ENCODE data around the gene ANKRD24. TPM values are rescaled to one million over a fixed set of nuclear protein-coding genes. Genes with fewer than 3 reads are reported as not detected.
A peak's percentile ranks its signal among the peaks of the same experiment; 100 is the strongest.

The ANKRD24 gene
- total and polyA plus RNA-seq, 2 of the 13 experiments (the other 11 are each of a cell fraction or from before 2014, with no cell fraction given) = 0.13 to 0.24 TPM

DNA sequence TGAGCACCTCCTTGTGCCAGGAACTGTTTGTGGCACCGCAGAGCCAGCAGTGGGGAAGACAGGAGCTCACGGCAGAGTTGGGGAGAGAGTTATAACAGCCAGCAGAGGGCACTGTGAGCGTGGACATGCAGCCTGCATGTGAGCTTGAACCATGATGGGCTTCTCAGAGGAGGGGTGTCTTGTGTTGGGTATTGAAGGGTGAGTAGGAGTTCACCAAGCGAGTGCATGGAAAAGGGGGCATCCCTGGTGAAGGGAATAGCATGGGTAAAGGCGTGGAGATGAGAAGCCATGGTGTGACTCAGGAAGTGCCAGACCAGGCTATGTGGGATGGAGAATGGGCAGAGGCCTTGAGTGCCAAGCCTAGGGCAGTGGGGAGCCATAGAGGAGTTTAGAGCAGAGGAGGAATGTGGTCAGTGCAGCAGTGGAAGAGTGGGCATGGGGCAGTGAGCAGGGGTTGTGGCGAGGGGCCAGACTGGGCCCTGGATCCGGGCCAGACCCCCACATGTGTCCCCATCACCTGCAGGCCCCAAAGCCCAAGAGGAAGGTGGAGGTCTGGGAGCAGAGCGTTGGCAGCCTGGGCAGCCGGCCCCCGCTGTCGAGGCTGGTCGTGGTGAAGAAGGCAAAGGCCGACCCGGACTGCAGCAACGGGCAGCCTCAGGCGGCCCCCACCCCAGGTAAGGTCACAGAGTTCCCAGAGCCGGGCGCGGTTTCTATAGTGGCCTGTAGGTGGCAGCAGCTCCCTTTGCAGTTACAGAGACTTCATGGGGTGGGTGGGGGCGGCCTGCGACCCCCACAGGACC lies 84.8 kb downstream of the ANKRD24 start (continued):
- TF ChIP-seq, protein P1, sequence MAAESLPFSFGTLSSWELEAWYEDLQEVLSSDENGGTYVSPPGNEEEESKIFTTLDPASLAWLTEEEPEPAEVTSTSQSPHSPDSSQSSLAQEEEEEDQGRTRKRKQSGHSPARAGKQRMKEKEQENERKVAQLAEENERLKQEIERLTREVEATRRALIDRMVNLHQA (CRISPR knock-in tag; IDR thresholded peaks at IDR 0.05) = no peak
- TF ChIP-seq ATF1 (CRISPR knock-in tag; IDR thresholded peaks at IDR 0.05) (no peak), ZNF496 (CRISPR knock-in tag; IDR thresholded peaks at IDR 0.05; ENCODE audit: insufficient replicate concordance) (no peak), ARID2 (CRISPR knock-in tag; IDR thresholded peaks at IDR 0.05; ENCODE audit: borderline replicate concordance) (no peak), ZNF224 (CRISPR knock-in tag; IDR thresholded peaks at IDR 0.05) (no peak), DMAP1 (CRISPR knock-in tag; IDR thresholded peaks at IDR 0.05) (no peak), ZFP36L1 (CRISPR knock-in tag; IDR thresholded peaks at IDR 0.05) (no peak), KAT2B (IDR thresholded peaks at IDR 0.05; ENCODE audit: borderline replicate concordance, low read depth, low read length) (no peak), PHF20 (CRISPR knock-in tag; IDR thresholded peaks at IDR 0.05) (no peak), TAF15 (IDR thresholded peaks at IDR 0.05; ENCODE audit: low read depth, low read length, poor library complexity, severe bottlenecking) (no peak)
- TF ChIP-seq, protein P2, sequence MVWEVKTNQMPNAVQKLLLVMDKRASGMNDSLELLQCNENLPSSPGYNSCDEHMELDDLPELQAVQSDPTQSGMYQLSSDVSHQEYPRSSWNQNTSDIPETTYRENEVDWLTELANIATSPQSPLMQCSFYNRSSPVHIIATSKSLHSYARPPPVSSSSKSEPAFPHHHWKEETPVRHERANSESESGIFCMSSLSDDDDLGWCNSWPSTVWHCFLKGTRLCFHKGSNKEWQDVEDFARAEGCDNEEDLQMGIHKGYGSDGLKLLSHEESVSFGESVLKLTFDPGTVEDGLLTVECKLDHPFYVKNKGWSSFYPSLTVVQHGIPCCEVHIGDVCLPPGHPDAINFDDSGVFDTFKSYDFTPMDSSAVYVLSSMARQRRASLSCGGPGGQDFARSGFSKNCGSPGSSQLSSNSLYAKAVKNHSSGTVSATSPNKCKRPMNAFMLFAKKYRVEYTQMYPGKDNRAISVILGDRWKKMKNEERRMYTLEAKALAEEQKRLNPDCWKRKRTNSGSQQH (CRISPR knock-in tag; IDR thresholded peaks at IDR 0.05; ENCODE audit: low read depth) = 0 out of 2 replicates have a peak, but pooled peaks have one; percentile 33
- TF ChIP-seq, protein P3, sequence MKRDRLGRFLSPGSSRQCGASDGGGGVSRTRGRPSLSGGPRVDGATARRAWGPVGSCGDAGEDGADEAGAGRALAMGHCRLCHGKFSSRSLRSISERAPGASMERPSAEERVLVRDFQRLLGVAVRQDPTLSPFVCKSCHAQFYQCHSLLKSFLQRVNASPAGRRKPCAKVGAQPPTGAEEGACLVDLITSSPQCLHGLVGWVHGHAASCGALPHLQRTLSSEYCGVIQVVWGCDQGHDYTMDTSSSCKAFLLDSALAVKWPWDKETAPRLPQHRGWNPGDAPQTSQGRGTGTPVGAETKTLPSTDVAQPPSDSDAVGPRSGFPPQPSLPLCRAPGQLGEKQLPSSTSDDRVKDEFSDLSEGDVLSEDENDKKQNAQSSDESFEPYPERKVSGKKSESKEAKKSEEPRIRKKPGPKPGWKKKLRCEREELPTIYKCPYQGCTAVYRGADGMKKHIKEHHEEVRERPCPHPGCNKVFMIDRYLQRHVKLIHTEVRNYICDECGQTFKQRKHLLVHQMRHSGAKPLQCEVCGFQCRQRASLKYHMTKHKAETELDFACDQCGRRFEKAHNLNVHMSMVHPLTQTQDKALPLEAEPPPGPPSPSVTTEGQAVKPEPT (CRISPR knock-in tag; IDR thresholded peaks at IDR 0.05; ENCODE audit: low read depth) = no peak
- TF ChIP-seq, protein P4, sequence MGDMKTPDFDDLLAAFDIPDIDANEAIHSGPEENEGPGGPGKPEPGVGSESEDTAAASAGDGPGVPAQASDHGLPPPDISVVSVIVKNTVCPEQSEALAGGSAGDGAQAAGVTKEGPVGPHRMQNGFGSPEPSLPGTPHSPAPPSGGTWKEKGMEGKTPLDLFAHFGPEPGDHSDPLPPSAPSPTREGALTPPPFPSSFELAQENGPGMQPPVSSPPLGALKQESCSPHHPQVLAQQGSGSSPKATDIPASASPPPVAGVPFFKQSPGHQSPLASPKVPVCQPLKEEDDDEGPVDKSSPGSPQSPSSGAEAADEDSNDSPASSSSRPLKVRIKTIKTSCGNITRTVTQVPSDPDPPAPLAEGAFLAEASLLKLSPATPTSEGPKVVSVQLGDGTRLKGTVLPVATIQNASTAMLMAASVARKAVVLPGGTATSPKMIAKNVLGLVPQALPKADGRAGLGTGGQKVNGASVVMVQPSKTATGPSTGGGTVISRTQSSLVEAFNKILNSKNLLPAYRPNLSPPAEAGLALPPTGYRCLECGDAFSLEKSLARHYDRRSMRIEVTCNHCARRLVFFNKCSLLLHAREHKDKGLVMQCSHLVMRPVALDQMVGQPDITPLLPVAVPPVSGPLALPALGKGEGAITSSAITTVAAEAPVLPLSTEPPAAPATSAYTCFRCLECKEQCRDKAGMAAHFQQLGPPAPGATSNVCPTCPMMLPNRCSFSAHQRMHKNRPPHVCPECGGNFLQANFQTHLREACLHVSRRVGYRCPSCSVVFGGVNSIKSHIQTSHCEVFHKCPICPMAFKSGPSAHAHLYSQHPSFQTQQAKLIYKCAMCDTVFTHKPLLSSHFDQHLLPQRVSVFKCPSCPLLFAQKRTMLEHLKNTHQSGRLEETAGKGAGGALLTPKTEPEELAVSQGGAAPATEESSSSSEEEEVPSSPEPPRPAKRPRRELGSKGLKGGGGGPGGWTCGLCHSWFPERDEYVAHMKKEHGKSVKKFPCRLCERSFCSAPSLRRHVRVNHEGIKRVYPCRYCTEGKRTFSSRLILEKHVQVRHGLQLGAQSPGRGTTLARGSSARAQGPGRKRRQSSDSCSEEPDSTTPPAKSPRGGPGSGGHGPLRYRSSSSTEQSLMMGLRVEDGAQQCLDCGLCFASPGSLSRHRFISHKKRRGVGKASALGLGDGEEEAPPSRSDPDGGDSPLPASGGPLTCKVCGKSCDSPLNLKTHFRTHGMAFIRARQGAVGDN (CRISPR knock-in tag; IDR thresholded peaks at IDR 0.05) = peak; percentile 17; the same call in 1 of the 2 replicates
- TF ChIP-seq, protein P5, sequence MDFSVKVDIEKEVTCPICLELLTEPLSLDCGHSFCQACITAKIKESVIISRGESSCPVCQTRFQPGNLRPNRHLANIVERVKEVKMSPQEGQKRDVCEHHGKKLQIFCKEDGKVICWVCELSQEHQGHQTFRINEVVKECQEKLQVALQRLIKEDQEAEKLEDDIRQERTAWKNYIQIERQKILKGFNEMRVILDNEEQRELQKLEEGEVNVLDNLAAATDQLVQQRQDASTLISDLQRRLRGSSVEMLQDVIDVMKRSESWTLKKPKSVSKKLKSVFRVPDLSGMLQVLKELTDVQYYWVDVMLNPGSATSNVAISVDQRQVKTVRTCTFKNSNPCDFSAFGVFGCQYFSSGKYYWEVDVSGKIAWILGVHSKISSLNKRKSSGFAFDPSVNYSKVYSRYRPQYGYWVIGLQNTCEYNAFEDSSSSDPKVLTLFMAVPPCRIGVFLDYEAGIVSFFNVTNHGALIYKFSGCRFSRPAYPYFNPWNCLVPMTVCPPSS (IDR thresholded peaks at IDR 0.05) = no peak
- TF ChIP-seq, protein P6, sequence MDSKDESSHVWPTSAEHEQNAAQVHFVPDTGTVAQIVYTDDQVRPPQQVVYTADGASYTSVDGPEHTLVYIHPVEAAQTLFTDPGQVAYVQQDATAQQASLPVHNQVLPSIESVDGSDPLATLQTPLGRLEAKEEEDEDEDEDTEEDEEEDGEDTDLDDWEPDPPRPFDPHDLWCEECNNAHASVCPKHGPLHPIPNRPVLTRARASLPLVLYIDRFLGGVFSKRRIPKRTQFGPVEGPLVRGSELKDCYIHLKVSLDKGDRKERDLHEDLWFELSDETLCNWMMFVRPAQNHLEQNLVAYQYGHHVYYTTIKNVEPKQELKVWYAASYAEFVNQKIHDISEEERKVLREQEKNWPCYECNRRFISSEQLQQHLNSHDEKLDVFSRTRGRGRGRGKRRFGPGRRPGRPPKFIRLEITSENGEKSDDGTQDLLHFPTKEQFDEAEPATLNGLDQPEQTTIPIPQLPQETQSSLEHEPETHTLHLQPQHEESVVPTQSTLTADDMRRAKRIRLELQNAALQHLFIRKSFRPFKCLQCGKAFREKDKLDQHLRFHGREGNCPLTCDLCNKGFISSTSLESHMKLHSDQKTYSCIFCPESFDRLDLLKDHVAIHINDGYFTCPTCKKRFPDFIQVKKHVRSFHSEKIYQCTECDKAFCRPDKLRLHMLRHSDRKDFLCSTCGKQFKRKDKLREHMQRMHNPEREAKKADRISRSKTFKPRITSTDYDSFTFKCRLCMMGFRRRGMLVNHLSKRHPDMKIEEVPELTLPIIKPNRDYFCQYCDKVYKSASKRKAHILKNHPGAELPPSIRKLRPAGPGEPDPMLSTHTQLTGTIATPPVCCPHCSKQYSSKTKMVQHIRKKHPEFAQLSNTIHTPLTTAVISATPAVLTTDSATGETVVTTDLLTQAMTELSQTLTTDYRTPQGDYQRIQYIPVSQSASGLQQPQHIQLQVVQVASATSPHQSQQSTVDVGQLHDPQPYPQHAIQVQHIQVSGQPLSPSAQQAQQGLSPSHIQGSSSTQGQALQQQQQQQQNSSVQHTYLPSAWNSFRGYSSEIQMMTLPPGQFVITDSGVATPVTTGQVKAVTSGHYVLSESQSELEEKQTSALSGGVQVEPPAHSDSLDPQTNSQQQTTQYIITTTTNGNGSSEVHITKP (CRISPR knock-in tag; IDR thresholded peaks at IDR 0.05; ENCODE audit: low read depth) = no peak
